ENCODE results near the gene PHF21B. TPM values are rescaled to one million over a fixed set of nuclear protein-coding genes. Genes with fewer than 3 reads are reported as not detected.
"Not testable (repeated sequence)": the region's sequence is repeated elsewhere in the genome, so short reads cannot be mapped to it uniquely, and the experiment has no call there.

The PHF21B gene
- polyA plus RNA-seq, 3 donors: 0.01 to 0.34 (median 0.14) TPM

DNA sequence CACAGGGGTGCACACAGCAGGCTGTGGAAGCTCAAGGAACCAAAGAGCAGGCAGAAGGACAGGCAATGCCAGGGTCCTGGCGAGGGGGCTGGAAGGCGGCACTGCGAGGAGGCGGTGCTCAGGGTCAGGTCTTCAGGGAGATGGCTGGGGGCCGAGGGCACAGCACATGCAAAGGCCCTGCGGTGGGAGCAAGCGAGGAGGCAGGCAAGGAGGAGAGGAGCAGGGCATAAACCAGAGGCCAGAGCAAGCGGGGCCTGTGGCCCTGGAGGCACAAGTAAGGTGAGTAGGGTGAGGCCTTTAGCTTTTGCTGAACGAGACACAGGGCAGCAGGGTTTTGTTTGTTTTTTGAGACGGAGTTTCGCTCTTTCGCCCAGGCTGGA, 130.5 kb downstream of the PHF21B start:
- no peak overlapping the region for H3K27ac ChIP-seq (ENCODE audit: low read depth, low read length)
- WGBS, 3 donors: 88 to 94% (median 93%) methylated on average over 12 of the region's 12 CpGs

- H3K27ac ChIP-seq (ENCODE audit: low read depth, low read length): no peak overlapping the region
- WGBS, 3 donors: 78 to 82% (median 79%) methylated on average over 14 of the region's 14 CpGs
These were observed 131.1 kb downstream of the PHF21B start for GRCh38 chr22:44878483-44879300.

- H3K27ac ChIP-seq (ENCODE audit: low read depth, low read length): no peak overlapping the region
- 87 to 95% (median 94%) methylated on average over 4 of the region's 4 CpGs for WGBS, 3 donors
These were observed 132.9 kb downstream of the PHF21B start for GRCh38 chr22:44876921-44877320.

- 87 to 91% (median 90%) methylated on average over 3 of the region's 3 CpGs for WGBS, 3 donors
These were observed 138.0 kb downstream of the PHF21B start for GRCh38 chr22:44871782-44872181.

GRCh38 chr22:44870021-44870420, 139.8 kb downstream of the PHF21B start:
- 42 to 54% (median 45%) methylated on average over 5 of the region's 5 CpGs for WGBS, 3 donors
- H3K27ac ChIP-seq (ENCODE audit: low read depth, low read length): no peak overlapping the region

More at GRCh38 chr22:44871782-44872181, 138.0 kb downstream of the PHF21B start:
- H3K27ac ChIP-seq (ENCODE audit: low read depth, low read length): no peak overlapping the region

- no peak overlapping the region for H3K27ac ChIP-seq (ENCODE audit: low read depth, low read length)
- 76 to 88% (median 81%) methylated on average over 7 of the region's 7 CpGs for WGBS, 3 donors
These were observed 140.6 kb downstream of the PHF21B start for GRCh38 chr22:44869196-44869595.

DNA sequence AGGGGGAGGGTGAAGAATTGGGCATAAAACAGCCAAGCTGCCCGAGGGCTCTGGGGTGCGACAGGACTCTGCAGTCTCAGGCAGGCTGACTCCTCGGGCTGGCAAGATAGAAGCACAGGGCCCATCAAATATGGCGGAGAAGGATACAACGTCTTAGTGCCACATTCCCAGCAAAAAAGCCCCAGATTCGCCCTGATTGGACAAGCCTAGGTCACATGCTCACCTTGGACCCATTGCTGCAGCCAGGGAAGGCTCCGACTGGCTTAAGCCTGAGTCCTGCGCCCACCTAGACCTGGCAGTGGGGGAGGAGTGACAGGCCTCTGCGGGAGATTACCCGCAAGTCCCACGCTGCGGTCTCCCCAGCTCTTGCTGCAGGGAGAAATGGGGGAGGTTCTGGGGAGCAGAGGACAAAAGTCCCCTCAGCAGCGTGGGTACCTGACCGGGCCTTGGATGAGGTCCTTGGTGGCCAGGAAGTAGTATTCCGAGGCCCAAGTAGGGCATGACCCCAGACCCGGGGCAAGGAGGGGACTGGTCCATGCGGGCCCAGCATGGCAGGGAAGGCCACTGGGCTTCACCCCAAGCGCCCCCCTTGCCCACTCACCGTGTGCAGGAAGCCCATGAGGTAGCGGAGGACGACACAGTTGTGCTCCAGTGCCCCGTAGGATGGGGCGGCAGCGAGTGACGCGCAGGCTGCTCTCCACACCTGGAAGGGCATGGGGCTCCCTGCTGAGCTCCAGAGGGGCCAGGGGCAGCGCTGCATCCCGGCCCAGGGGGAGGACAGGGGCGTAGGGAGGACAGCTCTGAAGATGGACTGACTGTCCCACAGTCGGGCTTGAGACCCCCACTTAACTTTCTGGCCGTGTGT, 144.4 kb downstream of the PHF21B start:
- H3K27ac ChIP-seq (ENCODE audit: low read depth, low read length): no peak overlapping the region
- WGBS, 3 donors: 85 to 88% (median 86%) methylated on average over 30 to 31 of the region's 31 CpGs

- WGBS, 3 donors: 89 to 93% (median 90%) methylated on average over 19 of the region's 19 CpGs
- H3K27ac ChIP-seq (ENCODE audit: low read depth, low read length): no peak overlapping the region
These were observed 146.6 kb downstream of the PHF21B start for GRCh38 chr22:44862981-44863860.

GRCh38 chr22:44862281-44862680, 147.5 kb downstream of the PHF21B start:
- 85 to 87% (median 86%) methylated on average over 11 of the region's 11 CpGs for WGBS, 3 donors
- no peak overlapping the region for H3K27ac ChIP-seq (ENCODE audit: low read depth, low read length)

GRCh38 chr22:44861245-44861644, 148.6 kb downstream of the PHF21B start:
- H3K27ac ChIP-seq (ENCODE audit: low read depth, low read length): no peak overlapping the region
- WGBS, 3 donors: 77 to 89% (median 87%) methylated on average over 7 of the region's 7 CpGs

- H3K27ac ChIP-seq (ENCODE audit: low read depth, low read length): no peak overlapping the region
- WGBS, 3 donors: 62 to 91% (median 69%) methylated on average over 6 of the region's 6 CpGs
These were observed 149.5 kb downstream of the PHF21B start for GRCh38 chr22:44860311-44860710.

DNA sequence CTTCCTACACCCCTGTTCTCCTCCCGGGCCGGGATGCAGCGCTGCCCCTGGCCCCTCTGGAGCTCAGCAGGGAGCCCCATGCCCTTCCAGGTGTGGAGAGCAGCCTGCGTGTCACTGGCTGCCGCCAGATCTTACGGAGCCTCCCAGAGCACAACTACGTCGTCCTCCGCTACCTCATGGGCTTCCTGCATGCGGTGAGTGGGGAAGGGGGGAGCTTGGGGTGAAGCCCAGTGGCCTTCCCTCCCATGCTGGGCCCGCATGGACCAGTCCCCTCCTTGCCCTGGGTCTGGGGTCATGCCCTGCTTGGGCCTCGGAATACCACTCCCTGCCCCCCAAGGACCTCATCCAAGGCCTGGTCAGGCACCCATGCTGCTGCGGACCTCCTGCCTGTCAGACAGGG, 150.2 kb downstream of the PHF21B start:
- WGBS, 3 donors: 87 to 92% (median 90%) methylated on average over 12 to 13 of the region's 13 CpGs
- H3K27ac ChIP-seq (ENCODE audit: low read depth, low read length): no peak overlapping the region

DNA sequence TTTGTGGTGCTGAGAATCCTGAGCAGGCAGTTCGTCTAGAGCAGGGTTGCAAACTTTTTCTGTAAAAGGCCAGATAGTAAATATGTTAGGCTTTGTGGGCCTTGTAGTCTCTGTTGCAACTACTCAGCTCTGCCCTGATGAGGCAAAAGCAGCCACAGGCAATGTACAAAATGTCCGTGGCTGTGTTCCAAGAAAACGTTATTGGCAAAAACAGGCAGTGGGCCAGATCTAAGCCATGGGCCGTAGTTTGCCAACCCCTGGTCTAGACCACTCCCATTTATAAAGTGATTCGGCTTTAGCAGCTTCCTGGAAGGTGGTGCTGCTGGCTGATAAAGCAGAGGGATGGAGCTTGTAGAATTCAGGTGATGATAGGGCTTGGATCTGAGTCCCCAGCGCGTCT, 151.0 kb downstream of the PHF21B start:
- H3K27ac ChIP-seq (ENCODE audit: low read depth, low read length): not testable (repeated sequence)
- 55 to 66% (median 60%) methylated on average over 6 to 7 of the region's 7 CpGs for WGBS, 3 donors

GRCh38 chr22:44855855-44856254, 153.9 kb downstream of the PHF21B start:
- WGBS, 3 donors: 87 to 99% (median 89%) methylated on average over 5 of the region's 5 CpGs
- H3K27ac ChIP-seq (ENCODE audit: low read depth, low read length): no peak overlapping the region

- not testable (repeated sequence) for H3K27ac ChIP-seq (ENCODE audit: low read depth, low read length)
- WGBS, 3 donors: 92 to 96% (median 92%) methylated on average over 8 of the region's 8 CpGs
These were observed 155.2 kb downstream of the PHF21B start for GRCh38 chr22:44854641-44855040.

DNA sequence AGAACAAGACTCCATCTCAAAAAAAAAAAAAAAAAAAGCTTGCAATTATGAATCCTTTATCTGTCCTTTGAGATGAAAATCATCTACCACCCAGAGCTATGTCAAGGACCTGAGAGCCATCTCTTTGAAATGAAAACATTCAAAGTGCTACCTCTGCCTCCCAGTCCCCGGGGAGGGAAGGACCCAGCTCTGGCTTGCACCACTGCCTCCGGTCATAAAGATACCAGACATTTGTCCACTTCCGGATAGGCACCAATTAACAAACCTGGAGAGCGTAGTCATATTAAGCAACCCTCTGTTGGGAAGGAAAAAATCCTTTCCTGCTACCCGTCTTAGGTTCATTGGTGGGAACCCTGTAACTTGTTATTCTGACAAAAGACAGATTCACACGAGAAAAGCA, 158.9 kb downstream of the PHF21B start:
- H3K27ac ChIP-seq (ENCODE audit: low read depth, low read length): no peak overlapping the region
- 63 to 84% (median 73%) methylated on average over 6 of the region's 6 CpGs for WGBS, 3 donors

- no peak overlapping the region for H3K27ac ChIP-seq (ENCODE audit: low read depth, low read length)
- 92 to 93% (median 93%) methylated on average over 21 of the region's 21 CpGs for WGBS, 3 donors
These were observed 160.9 kb downstream of the PHF21B start for GRCh38 chr22:44848791-44849420.

DNA sequence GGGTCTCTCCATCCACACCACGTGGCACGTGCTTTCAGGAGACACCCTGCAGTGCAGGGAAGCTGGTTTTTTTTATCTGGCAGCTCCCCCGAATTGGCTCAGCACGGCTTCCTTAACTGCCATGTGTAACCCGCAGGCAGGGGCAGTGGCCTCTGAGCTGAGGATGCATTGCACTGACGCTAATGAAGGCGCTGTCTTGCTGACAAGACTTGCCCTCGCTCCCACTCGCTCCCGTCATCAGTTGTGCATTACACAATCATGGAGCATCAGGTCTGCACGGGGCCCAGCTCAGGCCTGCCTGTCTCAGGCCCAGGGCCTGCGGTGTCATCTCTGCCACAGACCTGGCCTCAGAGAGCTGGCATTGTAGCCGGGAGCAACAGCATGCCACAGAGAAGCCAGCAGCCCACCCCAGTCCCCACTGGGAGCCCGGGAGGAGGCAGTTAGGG, 161.5 kb downstream of the PHF21B start:
- no peak overlapping the region for H3K27ac ChIP-seq (ENCODE audit: low read depth, low read length)
- WGBS, 3 donors: 82 to 90% (median 83%) methylated on average over 14 of the region's 14 CpGs

Measured in adipose tissue (tissue), 3 donors.